ENCODE measurements around the gene SYTL2. TPM values are rescaled to one million over a fixed set of nuclear protein-coding genes. Genes with fewer than 3 reads are reported as not detected.

Gene SYTL2
- total and polyA plus RNA-seq, 12 donors, result 8.2 to 134 (median 19.4) TPM

- DNase-seq, result no peak
- H3K36me3 ChIP-seq (replicated peaks in 1 of 2), result no peaks in the 10 kb centered on the region
- no peaks in the 10 kb centered on the region for H3K4me1 ChIP-seq (replicated peaks in 1 of 2)
- no peak overlapping the region for H3K4me3 ChIP-seq
- intact Hi-C loops (cut with DNase I), result no loop called here
- no peak overlapping the region for H3K27ac ChIP-seq
- WGBS, 4 donors, result 94 to 95% (median 95%) methylated on average over 7 of the region's 7 CpGs
- TF ChIP-seq CTCF (IDR thresholded peaks at IDR 0.05), result no peak
- H3K9me3 ChIP-seq (replicated peaks in 1 of 3), result no peaks in the 10 kb centered on the region
- H3K27me3 ChIP-seq, result no peaks in the 10 kb centered on the region
These were observed 9.4 kb downstream of the SYTL2 start for GRCh38 chr11:85801527-85801926.

GRCh38 chr11:85800595-85801342 lies 10.2 kb downstream of the SYTL2 start:
- Histone ChIP-seq H3K27ac (no peak overlapping the region), H3K9me3 (replicated peaks in 1 of 3) (no peaks in the 10 kb centered on the region), H3K36me3 (replicated peaks in 1 of 2) (no peaks in the 10 kb centered on the region), H3K4me1 (replicated peaks in 1 of 2) (no peaks in the 10 kb centered on the region), H3K4me3 (no peak overlapping the region), H3K27me3 (no peaks in the 10 kb centered on the region)
- TF ChIP-seq POLR2A (IDR thresholded peaks at IDR 0.05) (no peak), CTCF (IDR thresholded peaks at IDR 0.05) (no peak)
- WGBS, 4 donors, result 80 to 88% (median 85%) methylated on average over 4 of the region's 4 CpGs
- intact Hi-C loops (cut with DNase I), result no loop called here
- DNase-seq, result no peak

GRCh38 chr11:85799142-85799541 lies 11.8 kb downstream of the SYTL2 start:
- no peaks in the 10 kb centered on the region for H3K4me1 ChIP-seq (replicated peaks in 1 of 2)
- no peaks in the 10 kb centered on the region for H3K36me3 ChIP-seq (replicated peaks in 1 of 2)
- intact Hi-C loops (cut with DNase I), result no loop called here
- DNase-seq, result no peak
- no peak overlapping the region for H3K27ac ChIP-seq
- H3K27me3 ChIP-seq, result no peaks in the 10 kb centered on the region
- no peak overlapping the region for H3K4me3 ChIP-seq
- TF ChIP-seq POLR2A (IDR thresholded peaks at IDR 0.05) (no peak), CTCF (IDR thresholded peaks at IDR 0.05) (no peak)
- WGBS, 4 donors, result 91 to 94% (median 93%) methylated on average over 2 of the region's 2 CpGs
- H3K9me3 ChIP-seq (replicated peaks in 1 of 3), result no peaks in the 10 kb centered on the region

GRCh38 chr11:85798361-85798760 lies 12.6 kb downstream of the SYTL2 start:
- Histone ChIP-seq H3K27ac (no peak overlapping the region), H3K36me3 (replicated peaks in 1 of 2) (no peaks in the 10 kb centered on the region), H3K4me1 (replicated peaks in 1 of 2) (no peaks in the 10 kb centered on the region), H3K4me3 (no peak overlapping the region), H3K9me3 (replicated peaks in 1 of 3) (no peaks in the 10 kb centered on the region), H3K27me3 (no peaks in the 10 kb centered on the region)
- 90 to 96% (median 95%) methylated on average over 4 of the region's 4 CpGs for WGBS, 4 donors
- TF ChIP-seq POLR2A (IDR thresholded peaks at IDR 0.05) (no peak), CTCF (IDR thresholded peaks at IDR 0.05) (no peak)
- DNase-seq, result no peak
- intact Hi-C loops (cut with DNase I), result no loop called here

All from adrenal gland (tissue), 12 donors.